Rectal smooth muscle tissue (tissue), 1 donor: Measurements from ENCODE around the gene WNK2.
"Not testable (repeated sequence)": the region's sequence is repeated elsewhere in the genome, so short reads cannot be mapped to it uniquely, and the experiment has no call there.

Experiments used
- H3K27ac ChIP-seq: one replicate; pipeline ENCODE4 v1.7.0; 2013; ENCODE audit warnings: low read depth, low read length, inconsistent platforms
- H3K27me3 ChIP-seq: one replicate; pipeline ENCODE4 v1.7.0; 2013; ENCODE audit warnings: low read length; ENCODE audit not compliant: control insufficient read depth, insufficient read depth
- H3K36me3 ChIP-seq: one replicate; pipeline ENCODE4 v1.7.0; 2013; ENCODE audit warnings: low read length; ENCODE audit not compliant: control insufficient read depth, insufficient read depth
- H3K4me1 ChIP-seq: one replicate; pipeline ENCODE4 v1.7.0; 2013; ENCODE audit warnings: low read length; ENCODE audit not compliant: control insufficient read depth, insufficient read depth
- H3K4me3 ChIP-seq: one replicate; pipeline ENCODE4 v1.7.0; 2013; ENCODE audit warnings: low read length
- H3K9ac ChIP-seq: one replicate; pipeline ENCODE4 v1.7.0; 2013; ENCODE audit warnings: low read length

Gene WNK2

GRCh38 chr9:93183663-93184431, at the start of gene WNK2:
Gene WNK2 (plus strand): TSS chr9:93184139. CDS start chr9:93184930, 791 bp downstream.
- Histone ChIP-seq H3K27me3 (peaks cover 3% of the 10 kb centered on the region), H3K36me3 (no peaks in the 10 kb centered on the region), H3K9ac (peak within 1 kb of the TSS; percentile 43), H3K27ac (peak within 1 kb of the TSS; percentile 91), H3K4me3 (peak within 1 kb of the TSS; percentile 66), H3K4me1 (peaks cover 22% of the 10 kb centered on the region)

GRCh38 chr9:93134740-93135444, 49.0 kb upstream of the WNK2 start:
- H3K27ac ChIP-seq, result peak overlapping the region; percentile 96
- H3K27me3 ChIP-seq, result no peaks in the 10 kb centered on the region
- no peaks in the 10 kb centered on the region for H3K36me3 ChIP-seq
- peaks cover 39% of the 10 kb centered on the region for H3K4me1 ChIP-seq
- H3K9ac ChIP-seq, result peak overlapping the region; percentile 46
- H3K4me3 ChIP-seq, result peak overlapping the region; percentile 68

- H3K27me3 ChIP-seq, result no peaks in the 10 kb centered on the region
- no peak overlapping the region for H3K4me3 ChIP-seq
- H3K4me1 ChIP-seq, result peaks cover 28% of the 10 kb centered on the region
- no peak overlapping the region for H3K27ac ChIP-seq
- no peak overlapping the region for H3K9ac ChIP-seq
- H3K36me3 ChIP-seq, result no peaks in the 10 kb centered on the region
These were observed 47.9 kb upstream of the WNK2 start for GRCh38 chr9:93136011-93136440.

- Histone ChIP-seq H3K27ac (no peak overlapping the region), H3K9ac (no peak overlapping the region), H3K4me1 (peaks cover 15% of the 10 kb centered on the region), H3K27me3 (no peaks in the 10 kb centered on the region), H3K4me3 (no peak overlapping the region), H3K36me3 (no peaks in the 10 kb centered on the region)
These were observed 46.6 kb upstream of the WNK2 start for GRCh38 chr9:93137362-93137761.

GRCh38 chr9:93138171-93138764, 45.7 kb upstream of the WNK2 start:
- peaks cover 6% of the 10 kb centered on the region for H3K4me1 ChIP-seq
- no peak overlapping the region for H3K27ac ChIP-seq

GRCh38 chr9:93139365-93140182, 44.4 kb upstream of the WNK2 start:
- Histone ChIP-seq H3K9ac (no peak overlapping the region), H3K27me3 (no peaks in the 10 kb centered on the region), H3K4me3 (no peak overlapping the region), H3K36me3 (no peaks in the 10 kb centered on the region), H3K27ac (no peak overlapping the region), H3K4me1 (peaks cover 6% of the 10 kb centered on the region)

More at GRCh38 chr9:93138171-93138764, 45.7 kb upstream of the WNK2 start:
- Histone ChIP-seq H3K36me3 (no peaks in the 10 kb centered on the region), H3K27me3 (no peaks in the 10 kb centered on the region), H3K4me3 (no peak overlapping the region), H3K9ac (no peak overlapping the region)

GRCh38 chr9:93141771-93142483, 42.0 kb upstream of the WNK2 start:
- no peak overlapping the region for H3K4me3 ChIP-seq
- H3K9ac ChIP-seq, result no peak overlapping the region
- H3K4me1 ChIP-seq, result peaks cover 3% of the 10 kb centered on the region
- H3K36me3 ChIP-seq, result no peaks in the 10 kb centered on the region
- H3K27me3 ChIP-seq, result no peaks in the 10 kb centered on the region
- no peak overlapping the region for H3K27ac ChIP-seq

GRCh38 chr9:93143830-93144530, 40.0 kb upstream of the WNK2 start:
- peaks cover 3% of the 10 kb centered on the region for H3K4me1 ChIP-seq
- no peak overlapping the region for H3K4me3 ChIP-seq
- no peak overlapping the region for H3K9ac ChIP-seq
- H3K27me3 ChIP-seq, result no peaks in the 10 kb centered on the region
- no peak overlapping the region for H3K27ac ChIP-seq
- no peaks in the 10 kb centered on the region for H3K36me3 ChIP-seq

- H3K4me1 ChIP-seq, H3K36me3 ChIP-seq, H3K27ac ChIP-seq, H3K9ac ChIP-seq, H3K4me3 ChIP-seq, H3K27me3 ChIP-seq: not testable (repeated sequence)
These were observed 37.2 kb upstream of the WNK2 start for GRCh38 chr9:93146696-93147095.

GRCh38 chr9:93147632-93148031, 36.3 kb upstream of the WNK2 start:
- Histone ChIP-seq H3K4me1 (peaks cover 3% of the 10 kb centered on the region), H3K27ac (no peak overlapping the region), H3K4me3 (no peak overlapping the region), H3K27me3 (no peaks in the 10 kb centered on the region), H3K36me3 (no peaks in the 10 kb centered on the region), H3K9ac (no peak overlapping the region)

- no peaks in the 10 kb centered on the region for H3K27me3 ChIP-seq
- no peaks in the 10 kb centered on the region for H3K36me3 ChIP-seq
- H3K27ac ChIP-seq, result no peak overlapping the region
- H3K4me1 ChIP-seq, result peaks cover 3% of the 10 kb centered on the region
- H3K9ac ChIP-seq, result no peak overlapping the region
- no peak overlapping the region for H3K4me3 ChIP-seq
These were observed 35.2 kb upstream of the WNK2 start for GRCh38 chr9:93148721-93149120.
